T-helper 1 cell treated with Interleukin-12 subunit alpha and Interleukin-12 subunit beta and Interleukin-4 antibody, amounts not matched to agents 30 ng/mL and 1 ng/mL, for 36 hours (primary cell): ENCODE measurements around the gene HECW1. TPM values are rescaled to one million over a fixed set of nuclear protein-coding genes. Genes with fewer than 3 reads are reported as not detected.

ENCODE experiments used
- intact Hi-C: fragments of 100-400 bp; cut with micrococcal nuclease; formaldehyde crosslinking; loops from one replicate; pipeline ENCODE4 v1.15.1; 2024
- total RNA-seq: library from RNA; stranded (reverse); gene quantifications from 2 replicates; pipeline ENCODE4 v1.2.3, GENCODE V29; 2022

HECW1 gene
- total RNA-seq, 1 donor from 2014 or later: not detected

DNA sequence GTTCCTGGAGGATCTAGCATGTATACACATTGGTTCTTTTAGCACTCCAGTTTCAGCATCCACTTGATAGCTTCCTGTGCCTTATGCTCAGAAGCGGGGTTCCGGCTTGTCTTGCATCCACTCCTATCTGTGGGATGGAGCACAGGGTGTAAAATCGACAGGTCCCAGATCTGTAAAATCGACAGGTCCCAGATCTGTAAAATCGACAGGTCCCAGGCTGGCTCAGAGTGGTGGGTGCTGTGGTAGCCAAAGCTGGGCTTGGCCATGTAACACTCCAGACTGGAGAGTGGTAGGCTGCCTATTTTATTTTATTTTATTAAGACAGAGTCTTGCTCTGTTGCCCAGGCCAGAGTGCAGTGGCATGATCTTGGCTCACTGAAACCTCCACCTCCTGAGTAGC lies 30.3 kb downstream of the HECW1 start:
- intact Hi-C loops: no loop called here

DNA sequence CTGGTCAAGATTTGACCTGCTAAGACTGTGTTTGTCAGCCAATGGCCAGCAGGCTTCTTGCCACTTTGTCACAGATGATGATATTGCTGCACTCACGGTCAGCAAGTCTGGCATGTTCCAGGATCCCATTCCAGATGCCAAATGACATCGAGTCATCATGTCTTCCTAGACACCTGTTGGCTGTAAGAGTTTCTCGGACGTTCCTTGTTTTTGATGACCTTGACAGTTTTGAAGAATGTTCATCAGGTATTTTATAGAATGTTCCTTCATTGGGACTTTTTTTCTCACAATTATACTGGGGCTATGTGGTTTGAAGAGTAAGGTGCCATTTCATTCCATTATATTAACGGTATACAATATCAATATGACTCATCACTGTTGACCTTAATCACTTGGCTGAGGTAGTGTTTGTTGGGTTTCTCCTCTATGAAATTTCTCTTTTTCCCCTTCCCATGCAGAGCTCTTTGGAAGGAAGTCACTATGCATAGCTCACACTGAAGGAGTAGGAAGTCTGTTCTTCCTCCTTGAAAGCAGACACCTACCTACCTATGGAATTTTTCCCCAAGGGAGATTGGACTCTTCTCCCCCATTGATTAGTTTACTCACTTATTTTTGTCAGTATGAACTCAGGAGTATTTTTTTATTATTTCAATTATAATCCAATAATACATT lies 31.6 kb downstream of the HECW1 start:
- intact Hi-C loops: no loop called here

- intact Hi-C loops: no loop called here
Measured at GRCh38 chr7:43148161-43148731, 35.8 kb downstream of the HECW1 start.

DNA sequence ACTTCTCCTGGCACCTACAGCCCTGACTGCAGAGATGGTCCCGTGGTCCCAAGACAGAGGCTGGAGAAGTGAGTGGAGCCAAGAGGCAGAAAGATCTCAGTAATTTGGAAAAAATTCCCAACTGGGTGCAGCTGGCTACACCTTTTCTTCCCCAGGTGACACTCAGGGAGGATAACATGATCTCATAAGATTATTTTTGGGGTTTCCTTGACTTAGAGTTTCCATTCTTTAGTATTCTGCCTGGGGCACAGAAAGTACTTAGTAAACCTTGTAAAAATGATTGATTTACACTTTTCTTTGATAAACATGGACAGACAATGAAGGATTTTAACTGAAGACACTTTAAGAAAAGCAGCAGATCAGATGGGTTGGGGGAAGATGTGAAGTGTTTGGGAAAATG lies 38.6 kb downstream of the HECW1 start:
- intact Hi-C loops: no loop called here

DNA sequence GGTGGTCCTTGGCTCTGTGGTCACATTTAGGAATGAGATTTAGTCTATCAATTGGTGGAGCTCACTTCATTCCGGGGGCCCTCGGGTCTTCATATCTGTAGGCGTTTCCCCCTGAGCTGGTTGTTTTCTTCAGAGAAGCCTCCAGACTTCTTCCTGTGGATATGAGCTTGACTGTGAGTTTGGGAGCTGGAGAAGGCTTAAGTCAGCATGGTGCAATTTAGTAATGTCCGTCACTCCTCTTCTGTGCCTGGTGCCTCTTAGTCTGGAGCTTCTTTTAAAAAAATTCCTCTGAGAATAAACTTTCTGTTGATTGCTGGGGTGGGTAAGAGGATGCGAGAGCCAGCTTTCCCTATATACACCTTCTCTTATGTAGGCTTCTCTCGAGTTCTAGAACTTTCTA lies 40.2 kb downstream of the HECW1 start:
- intact Hi-C loops: no loop called here

GRCh38 chr7:43155636-43156035 lies 43.2 kb downstream of the HECW1 start:
- intact Hi-C loops: no loop called here

DNA sequence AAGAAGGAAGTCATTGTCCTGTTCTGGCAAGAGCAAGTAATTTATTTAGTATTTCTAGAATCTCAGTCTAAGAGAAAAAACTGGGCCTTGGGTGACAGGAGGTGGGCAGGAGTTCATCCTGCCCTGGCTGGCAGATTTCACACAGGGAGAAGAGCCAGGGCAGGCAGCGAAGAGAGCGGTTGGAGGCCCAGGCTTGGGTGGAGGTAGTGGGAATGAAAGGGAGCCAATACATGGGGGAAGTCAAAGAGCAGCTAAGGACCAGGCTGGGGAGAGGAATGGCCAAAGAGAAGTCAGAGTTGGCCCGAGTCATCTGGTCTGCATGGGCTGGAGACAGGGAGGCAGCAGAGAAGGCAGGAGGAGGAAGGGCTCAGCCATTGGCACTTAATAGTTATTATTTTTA lies 51.4 kb downstream of the HECW1 start:
- intact Hi-C loops: no loop called here

- intact Hi-C loops: no loop called here
Measured at GRCh38 chr7:43164757-43165156, 52.3 kb downstream of the HECW1 start.

DNA sequence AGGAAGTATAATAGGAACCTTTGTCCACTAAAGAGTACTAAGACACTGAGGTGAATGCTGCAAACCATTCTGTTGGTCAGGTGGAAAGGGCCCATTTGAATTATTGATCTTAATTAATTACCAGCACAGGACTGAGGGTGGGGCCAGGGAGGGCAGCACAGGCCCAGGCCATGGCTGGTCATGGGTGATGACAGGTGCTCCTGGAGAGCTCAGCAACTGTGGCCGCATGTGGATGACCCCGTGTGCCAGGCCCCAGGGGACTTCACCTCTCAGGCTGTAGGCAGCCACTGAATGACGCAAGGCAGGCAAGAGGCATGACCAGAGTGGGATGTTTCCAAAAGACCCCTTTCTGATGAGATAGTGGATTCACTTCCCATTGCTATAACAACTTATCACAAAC lies 54.2 kb downstream of the HECW1 start:
- intact Hi-C loops: no loop called here

DNA sequence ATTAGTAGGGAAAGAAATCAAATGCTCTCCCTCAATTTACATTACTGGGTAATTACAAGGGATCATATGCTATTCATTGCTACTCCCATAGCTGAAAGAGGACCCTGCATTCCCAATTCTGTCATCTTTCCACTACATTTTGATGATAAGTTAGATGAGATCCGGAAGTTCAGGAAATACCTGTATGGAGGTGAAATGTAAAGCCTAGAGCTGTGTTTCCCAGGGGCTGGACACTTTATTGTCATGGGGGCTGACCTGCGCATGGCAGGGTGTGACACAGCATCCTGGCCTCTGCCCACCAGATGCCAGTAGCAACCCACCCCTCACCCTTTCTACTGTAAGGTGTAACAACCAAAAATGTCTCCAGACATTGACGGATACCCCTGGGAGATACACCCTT lies 56.6 kb downstream of the HECW1 start:
- intact Hi-C loops: no loop called here

DNA sequence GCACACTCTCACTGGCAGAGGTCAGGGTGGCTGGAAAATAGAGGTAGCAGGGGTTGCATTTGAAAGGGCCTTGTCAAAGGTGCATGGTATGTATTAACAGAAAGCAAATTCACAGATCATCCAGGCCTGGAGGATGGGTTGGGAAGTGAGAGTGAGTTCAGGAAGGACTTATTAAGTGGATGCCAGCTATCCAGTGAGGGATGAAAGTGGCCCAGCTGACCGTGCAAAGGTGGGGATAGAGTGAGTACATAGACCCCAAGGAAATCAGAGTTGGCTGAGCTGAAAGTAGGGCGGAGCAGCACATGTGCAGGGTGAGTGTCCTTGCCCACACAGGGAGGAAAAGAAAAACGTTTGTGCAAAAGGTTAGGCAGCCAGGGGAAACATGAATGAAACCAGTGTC lies 58.1 kb downstream of the HECW1 start:
- intact Hi-C loops: no loop called here

GRCh38 chr7:43175570-43176200 lies 63.2 kb downstream of the HECW1 start:
- intact Hi-C loops: no loop called here

- intact Hi-C loops: no loop called here
Measured at GRCh38 chr7:43179393-43179792, 66.9 kb downstream of the HECW1 start.

DNA sequence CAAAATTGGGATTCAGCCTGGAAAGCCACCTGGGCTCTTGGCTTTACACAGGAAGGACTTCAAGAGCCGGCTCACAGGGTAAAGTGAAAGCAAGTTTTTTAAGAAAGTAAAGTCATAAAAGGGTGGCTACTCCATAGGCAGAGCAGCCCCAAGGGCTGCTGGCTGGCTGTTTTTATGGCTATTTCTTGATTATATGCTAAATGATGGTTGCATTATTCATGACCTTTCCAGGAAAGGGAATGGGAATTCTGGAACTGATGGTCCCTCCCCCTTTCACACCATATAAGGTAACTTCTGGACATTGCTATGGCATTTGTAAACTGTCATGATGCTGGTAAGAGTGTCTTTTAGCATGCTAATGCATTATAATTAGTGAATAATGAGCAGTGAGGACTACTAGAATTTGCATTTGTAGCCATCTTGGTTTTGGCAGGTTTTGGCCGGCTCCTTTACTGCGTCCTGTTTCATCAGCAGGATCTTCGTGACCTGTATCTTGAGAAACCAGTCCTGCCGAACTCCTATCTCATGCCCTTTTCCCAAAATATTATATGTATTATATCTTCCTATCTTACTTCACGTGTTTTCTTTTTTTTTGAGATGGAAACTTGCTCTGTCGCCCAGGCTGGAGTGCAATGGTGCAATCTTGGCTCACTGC lies 80.5 kb downstream of the HECW1 start:
- intact Hi-C loops: no loop called here

GRCh38 chr7:43193893-43194292 lies 81.4 kb downstream of the HECW1 start:
- intact Hi-C loops: no loop called here

DNA sequence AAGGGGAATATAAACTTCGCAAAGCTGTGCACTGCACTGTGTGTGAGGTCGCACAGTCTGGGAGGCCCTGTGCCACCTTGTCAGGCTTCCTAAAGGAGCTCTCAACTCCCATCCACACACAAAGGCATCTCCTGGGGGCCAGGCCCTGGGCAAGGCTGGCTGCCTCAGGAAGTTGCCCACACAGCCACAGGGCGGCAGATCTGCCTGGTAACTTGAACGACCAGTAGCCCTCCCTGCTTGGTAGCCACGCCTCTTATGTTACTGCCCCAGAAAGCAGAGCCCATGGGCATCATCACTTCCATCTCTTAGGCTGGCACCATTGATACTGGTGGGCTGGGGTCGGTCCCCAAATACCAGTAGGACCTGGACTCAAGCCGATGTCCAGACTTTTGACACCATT lies 82.8 kb downstream of the HECW1 start:
- intact Hi-C loops: no loop called here

- intact Hi-C loops: no loop called here
Measured at GRCh38 chr7:43195768-43196167, 83.3 kb downstream of the HECW1 start.

DNA sequence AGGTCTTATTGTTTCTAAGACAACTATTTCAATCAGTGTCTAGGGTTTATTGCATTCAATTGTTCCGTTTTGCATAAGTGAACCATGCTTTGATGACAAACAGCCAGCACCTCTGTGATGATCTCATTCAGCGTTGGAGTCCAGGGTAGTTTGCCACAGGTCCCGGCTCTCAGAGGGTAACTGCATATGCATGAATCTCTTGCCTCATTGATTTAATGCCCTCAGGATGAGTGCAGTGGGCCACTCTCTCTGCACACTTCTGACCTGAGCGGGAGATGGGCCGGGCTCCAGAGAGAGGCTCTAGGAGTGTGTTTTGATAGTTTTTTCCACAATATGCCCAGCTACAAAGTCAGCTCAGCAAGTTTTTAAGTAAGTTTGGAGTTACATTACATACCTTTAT lies 83.9 kb downstream of the HECW1 start:
- intact Hi-C loops: no loop called here

GRCh38 chr7:43198016-43198415 lies 85.6 kb downstream of the HECW1 start:
- intact Hi-C loops: no loop called here

- intact Hi-C loops: no loop called here
Measured at GRCh38 chr7:43198599-43199090, 86.2 kb downstream of the HECW1 start.

- intact Hi-C loops: no loop called here
Measured at GRCh38 chr7:43199371-43200160, 87.1 kb downstream of the HECW1 start.

DNA sequence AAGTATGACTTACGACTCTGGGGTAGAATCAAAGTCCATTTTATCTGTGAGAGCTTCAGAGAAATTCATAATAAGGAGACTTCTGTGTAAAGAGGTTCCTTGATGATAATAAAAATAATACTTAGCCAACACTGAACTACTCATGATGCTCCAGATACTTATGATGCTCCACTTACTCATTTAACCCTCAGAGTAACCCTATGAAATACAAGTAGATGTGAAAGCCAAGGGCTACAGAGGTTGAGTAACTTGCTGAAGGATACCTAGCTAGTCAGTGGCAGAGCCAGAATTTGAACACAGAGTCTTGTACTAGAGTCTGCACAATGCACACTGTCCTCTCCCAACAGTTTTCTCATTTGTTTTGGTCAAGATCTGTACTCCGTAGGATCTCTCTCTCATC lies 89.5 kb downstream of the HECW1 start:
- intact Hi-C loops: no loop called here
